Caco-2 (cell line): ENCODE measurements around the gene SPECC1L. TPM values are rescaled to one million over a fixed set of nuclear protein-coding genes. Genes with fewer than 3 reads are reported as not detected.

Experiments
- BruUV-seq: library from RNA; stranded (reverse); fragments of 400-500 nt; replicated peaks from 2 replicates; lab custom pipeline; 2021; lab: Mats Ljungman, UMichigan
- CTCF ChIA-PET: fragments of 300-600 bp; sonication (Branson Sonifier 250); formaldehyde crosslinking; loops from one replicate; lab custom pipeline; 2022; ENCODE audit warnings: antibody characterized with exemption; lab: Charles Lee
- POLR2A ChIA-PET: fragments of 300-600 bp; sonication (Branson Sonifier 250); formaldehyde crosslinking; loops from one replicate; lab custom pipeline; 2022; ENCODE audit warnings: antibody characterized with exemption; lab: Charles Lee
- DNase-seq, 2 experiments: peaks; one replicate each; pipeline versions ENCODE4 v3.0.0 to v3.0.0-alpha.2; 2020 to 2022
- H3K27me3 ChIP-seq: replicated peaks from 2 replicates; pipeline ENCODE4 v1.6.0; 2011; ENCODE audit warnings: low read length; ENCODE audit not compliant: control insufficient read depth, insufficient read depth
- H3K36me3 ChIP-seq: 2 replicates; pipeline ENCODE4 v1.5.1; 2011; ENCODE audit warnings: low read length; ENCODE audit not compliant: control insufficient read depth, insufficient read depth
- H3K4me1 ChIP-seq: fragments of 250-450 bp; sonication (Bioruptor Pico); 2 replicates; pipeline ENCODE4 v1.5.1; 2020; ENCODE audit warnings: mild to moderate bottlenecking
- H3K4me3 ChIP-seq: 2 replicates; pipeline ENCODE4 v1.5.1; 2011; ENCODE audit warnings: low read depth, mild to moderate bottlenecking, control low read depth, low read length
- H3K9me3 ChIP-seq: fragments of 250-450 bp; sonication (Bioruptor Pico); 2 replicates; pipeline ENCODE4 v1.5.1; 2020; ENCODE audit warnings: mild to moderate bottlenecking, moderate library complexity
- H3K27ac Mint-ChIP-seq: one replicate; pipeline ENCODE4 v1.8.0; 2022; ENCODE audit warnings: mixed read lengths; ENCODE audit not compliant: unreplicated experiment
- H3K27me3 Mint-ChIP-seq: one replicate; pipeline ENCODE4 v1.8.0; 2022; ENCODE audit warnings: mixed read lengths; ENCODE audit not compliant: insufficient read depth, unreplicated experiment
- H3K36me3 Mint-ChIP-seq: one replicate; pipeline ENCODE4 v1.8.0; 2022; ENCODE audit warnings: mild to moderate bottlenecking, mixed read lengths; ENCODE audit not compliant: insufficient read depth, unreplicated experiment
- H3K4me1 Mint-ChIP-seq: one replicate; pipeline ENCODE4 v1.8.0; 2022; ENCODE audit warnings: low read depth, mixed read lengths; ENCODE audit not compliant: unreplicated experiment
- H3K4me3 Mint-ChIP-seq: one replicate; pipeline ENCODE4 v1.8.0; 2022; ENCODE audit warnings: mild to moderate bottlenecking, moderate library complexity, mixed read lengths; ENCODE audit not compliant: unreplicated experiment
- H3K9me3 Mint-ChIP-seq: one replicate; pipeline ENCODE4 v1.8.0; 2022; ENCODE audit warnings: mixed read lengths; ENCODE audit not compliant: unreplicated experiment
- intact Hi-C: fragments of 100-400 bp; cut with micrococcal nuclease; formaldehyde crosslinking; loops from one replicate; pipeline ENCODE4 v1.10.0; 2022; ENCODE audit not compliant: unreplicated experiment
- total RNA-seq: library from RNA; stranded (reverse); gene quantifications from 2 replicates; pipeline ENCODE4 v1.2.3, GENCODE V29; 2022
- TF ChIP-seq, protein P1 (sequence below), 2 experiments: fragments of 200-600 bp in 1 of 2; IDR thresholded peaks; 1 replicate in 1 of 2; 2 replicates in 1 of 2; pipeline versions ENCODE4 v1.5.1 to v1.8.0; 2011 to 2022; ENCODE audit warnings: antibody characterized with exemption in 1 of 2, control low read depth in 1 of 2, inconsistent platforms in 1 of 2, low read depth in 1 of 2, low read length in 1 of 2, mild to moderate bottlenecking in 1 of 2, moderate library complexity in 1 of 2; ENCODE audit not compliant: insufficient read depth in 1 of 2, severe bottlenecking in 1 of 2, unreplicated experiment in 1 of 2

Gene SPECC1L
- total RNA-seq, 1 experiment from 2014 or later = 72.8 TPM

DNA sequence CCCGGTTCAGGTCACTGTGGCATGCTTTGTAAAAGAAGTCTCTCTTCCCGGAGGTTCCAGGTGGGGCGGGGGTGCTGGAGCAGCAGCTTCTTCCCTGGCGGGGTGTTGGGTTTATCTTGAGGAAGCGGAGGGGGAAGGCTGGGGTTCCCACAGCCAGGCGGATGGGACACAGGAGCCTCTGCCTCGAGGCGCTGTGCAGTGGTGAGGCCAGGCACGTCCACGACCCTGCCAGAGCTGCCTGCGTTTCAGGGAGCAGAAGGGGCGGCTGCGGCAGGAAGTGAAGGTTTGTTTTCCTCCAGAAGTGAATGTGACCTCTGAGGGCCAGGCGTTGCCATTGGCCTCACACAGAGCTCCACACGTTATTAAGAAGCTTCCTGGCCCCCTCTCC lies 136.6 kb downstream of the SPECC1L start:
- H3K4me3 Mint-ChIP-seq = no peak overlapping the region
- H3K9me3 Mint-ChIP-seq = no peaks in the 10 kb centered on the region
- no peaks in the 10 kb centered on the region for H3K4me1 Mint-ChIP-seq
- Histone ChIP-seq H3K9me3 (no peaks in the 10 kb centered on the region), H3K4me1 (no peaks in the 10 kb centered on the region), H3K27me3 (no peaks in the 10 kb centered on the region), H3K36me3 (0 out of 2 replicates have a peak, but pooled peaks cover 2% of the 10 kb centered on the region), H3K4me3 (no peak overlapping the region)
- no peaks in the 10 kb centered on the region for H3K27me3 Mint-ChIP-seq
- peaks cover 59% of the 10 kb centered on the region for H3K36me3 Mint-ChIP-seq
- TF ChIP-seq, protein P1, sequence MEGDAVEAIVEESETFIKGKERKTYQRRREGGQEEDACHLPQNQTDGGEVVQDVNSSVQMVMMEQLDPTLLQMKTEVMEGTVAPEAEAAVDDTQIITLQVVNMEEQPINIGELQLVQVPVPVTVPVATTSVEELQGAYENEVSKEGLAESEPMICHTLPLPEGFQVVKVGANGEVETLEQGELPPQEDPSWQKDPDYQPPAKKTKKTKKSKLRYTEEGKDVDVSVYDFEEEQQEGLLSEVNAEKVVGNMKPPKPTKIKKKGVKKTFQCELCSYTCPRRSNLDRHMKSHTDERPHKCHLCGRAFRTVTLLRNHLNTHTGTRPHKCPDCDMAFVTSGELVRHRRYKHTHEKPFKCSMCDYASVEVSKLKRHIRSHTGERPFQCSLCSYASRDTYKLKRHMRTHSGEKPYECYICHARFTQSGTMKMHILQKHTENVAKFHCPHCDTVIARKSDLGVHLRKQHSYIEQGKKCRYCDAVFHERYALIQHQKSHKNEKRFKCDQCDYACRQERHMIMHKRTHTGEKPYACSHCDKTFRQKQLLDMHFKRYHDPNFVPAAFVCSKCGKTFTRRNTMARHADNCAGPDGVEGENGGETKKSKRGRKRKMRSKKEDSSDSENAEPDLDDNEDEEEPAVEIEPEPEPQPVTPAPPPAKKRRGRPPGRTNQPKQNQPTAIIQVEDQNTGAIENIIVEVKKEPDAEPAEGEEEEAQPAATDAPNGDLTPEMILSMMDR (IDR thresholded peaks at IDR 0.05; ENCODE audit: insufficient read depth in 1 of 2, low read depth in 1 of 2, low read length in 1 of 2, severe bottlenecking in 1 of 2, unreplicated experiment in 1 of 2) = no peak
- no TSS peak for BruUV-seq
- CTCF ChIA-PET = no interaction called here
- peak overlapping the region; percentile 42 for H3K27ac Mint-ChIP-seq
- intact Hi-C loops = no loop called here
- DNase-seq = no peak
- POLR2A ChIA-PET = no interaction called here

DNA sequence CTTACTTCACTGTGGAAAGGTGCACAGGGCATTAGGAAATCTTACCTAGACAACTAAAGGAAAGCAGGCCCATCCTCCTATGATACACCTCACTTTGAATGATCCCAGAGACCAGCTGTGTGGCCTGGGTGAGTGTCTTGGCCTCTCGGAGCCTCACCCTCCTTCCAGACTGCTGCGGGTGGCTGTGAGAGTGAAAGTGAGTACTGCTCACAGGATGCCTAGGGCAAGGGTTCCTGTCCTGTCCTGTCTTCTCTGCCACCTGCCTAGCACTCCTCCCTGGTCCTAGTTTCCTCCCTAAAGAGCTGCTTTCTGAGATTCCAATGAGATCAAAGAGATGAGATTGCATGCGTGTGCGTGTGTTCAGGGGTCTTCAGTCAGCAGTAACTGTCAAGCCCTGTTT lies 137.3 kb downstream of the SPECC1L start:
- H3K4me3 Mint-ChIP-seq = no peak overlapping the region
- no TSS peak for BruUV-seq
- H3K9me3 Mint-ChIP-seq = no peaks in the 10 kb centered on the region
- Histone ChIP-seq H3K4me1 (no peaks in the 10 kb centered on the region), H3K9me3 (no peaks in the 10 kb centered on the region), H3K4me3 (no peak overlapping the region), H3K36me3 (0 out of 2 replicates have a peak, but pooled peaks cover 2% of the 10 kb centered on the region), H3K27me3 (no peaks in the 10 kb centered on the region)
- TF ChIP-seq, protein P1 (IDR thresholded peaks at IDR 0.05; ENCODE audit: insufficient read depth in 1 of 2, low read depth in 1 of 2, low read length in 1 of 2, severe bottlenecking in 1 of 2, unreplicated experiment in 1 of 2) = no peak
- H3K27me3 Mint-ChIP-seq = no peaks in the 10 kb centered on the region
- POLR2A ChIA-PET = no interaction called here
- CTCF ChIA-PET = no interaction called here
- DNase-seq = no peak
- H3K27ac Mint-ChIP-seq = peak overlapping the region; percentile 42
- intact Hi-C loops = no loop called here
- peaks cover 61% of the 10 kb centered on the region for H3K36me3 Mint-ChIP-seq
- H3K4me1 Mint-ChIP-seq = no peaks in the 10 kb centered on the region

DNA sequence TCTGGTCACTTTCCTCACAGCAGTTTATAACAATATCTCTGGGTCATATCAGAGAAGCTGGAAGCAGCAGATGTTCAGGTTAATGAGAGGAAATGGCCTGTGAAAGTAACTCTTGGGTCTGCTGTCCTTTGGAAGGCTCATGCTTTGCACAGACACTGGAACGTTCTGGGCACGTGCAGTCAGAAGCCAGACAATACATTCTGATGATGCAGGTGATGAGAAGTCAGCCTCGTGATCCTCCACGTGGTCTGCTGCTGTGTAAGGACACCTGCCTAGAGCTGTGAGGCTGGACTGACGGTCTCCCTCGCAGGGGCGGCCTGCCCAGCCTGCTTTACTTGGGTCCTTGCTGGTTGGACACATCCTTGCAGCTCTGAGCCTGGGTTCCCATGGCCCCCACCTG lies 138.0 kb downstream of the SPECC1L start:
- CTCF ChIA-PET = no interaction called here
- H3K4me1 Mint-ChIP-seq = no peaks in the 10 kb centered on the region
- no peaks in the 10 kb centered on the region for H3K9me3 Mint-ChIP-seq
- H3K27ac Mint-ChIP-seq = no peak overlapping the region
- H3K4me3 Mint-ChIP-seq = no peak overlapping the region
- no peaks in the 10 kb centered on the region for H3K27me3 Mint-ChIP-seq
- POLR2A ChIA-PET = no interaction called here
- Histone ChIP-seq H3K4me1 (no peaks in the 10 kb centered on the region), H3K4me3 (no peak overlapping the region), H3K27me3 (no peaks in the 10 kb centered on the region), H3K36me3 (0 out of 2 replicates have a peak, but pooled peaks cover 2% of the 10 kb centered on the region), H3K9me3 (no peaks in the 10 kb centered on the region)
- DNase-seq = no peak
- intact Hi-C loops = no loop called here
- TF ChIP-seq, protein P1 (IDR thresholded peaks at IDR 0.05; ENCODE audit: insufficient read depth in 1 of 2, low read depth in 1 of 2, low read length in 1 of 2, severe bottlenecking in 1 of 2, unreplicated experiment in 1 of 2) = no peak
- H3K36me3 Mint-ChIP-seq = peaks cover 69% of the 10 kb centered on the region
- no TSS peak for BruUV-seq
